ENCODE results near the gene PLA2R1. TPM values are rescaled to one million over a fixed set of nuclear protein-coding genes. Genes with fewer than 3 reads are reported as not detected.

PLA2R1 gene
- total RNA-seq, result not detected

DNA sequence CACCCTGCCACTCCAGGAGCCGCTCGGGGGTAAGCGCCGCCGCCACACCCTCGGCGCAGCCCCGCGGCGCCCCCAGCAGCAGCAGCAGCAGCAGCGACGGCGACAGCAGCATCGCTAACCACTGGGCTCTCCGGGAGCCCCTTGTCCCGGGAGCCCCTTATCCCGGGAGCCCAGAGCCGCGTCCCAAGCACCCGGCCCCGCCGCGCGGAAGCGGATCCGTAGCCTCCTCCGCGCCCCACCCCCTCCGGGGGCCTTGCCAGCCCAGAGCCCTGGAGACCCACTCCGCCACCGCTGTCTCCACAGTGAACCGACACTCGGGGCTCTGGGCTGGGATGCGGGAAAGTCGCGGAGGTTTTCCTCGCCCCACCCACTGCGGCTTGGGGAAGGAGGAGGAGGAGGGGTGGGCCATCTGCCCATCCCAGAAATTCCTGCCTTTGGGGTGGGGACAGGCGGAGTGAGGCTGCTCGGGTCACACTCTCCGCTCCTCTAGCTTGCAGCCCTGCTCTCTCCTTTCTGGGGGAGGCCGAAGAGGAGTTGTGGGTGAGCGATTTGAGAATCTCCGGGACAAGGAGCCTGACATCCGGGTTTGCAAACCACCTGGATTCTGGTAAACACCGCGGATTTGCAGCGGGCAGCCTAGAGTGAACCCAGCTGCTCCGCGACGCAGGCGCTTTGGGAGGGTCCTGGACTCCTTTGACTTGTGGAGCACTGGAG lies at the start of gene PLA2R1:
PLA2R1 (minus strand) TSS at position 324 of the 714 bp plus-strand sequence; CDS start at position 112, 212 bp downstream.
- POLR2A ChIA-PET, result no interaction called here
- CTCF ChIA-PET, result no interaction called here

- CTCF ChIA-PET, result interaction anchor here (0.6 to 1.8 kb wide), 5 partner anchors 99 to 953 kb away, joined by 3 to 9 read pairs (median 3); no protein-coding TSS in a partner anchor
- POLR2A ChIA-PET, result no interaction called here
Observed at GRCh38 chr2:160110674-160111239, 48.3 kb upstream of the PLA2R1 start.

DNA sequence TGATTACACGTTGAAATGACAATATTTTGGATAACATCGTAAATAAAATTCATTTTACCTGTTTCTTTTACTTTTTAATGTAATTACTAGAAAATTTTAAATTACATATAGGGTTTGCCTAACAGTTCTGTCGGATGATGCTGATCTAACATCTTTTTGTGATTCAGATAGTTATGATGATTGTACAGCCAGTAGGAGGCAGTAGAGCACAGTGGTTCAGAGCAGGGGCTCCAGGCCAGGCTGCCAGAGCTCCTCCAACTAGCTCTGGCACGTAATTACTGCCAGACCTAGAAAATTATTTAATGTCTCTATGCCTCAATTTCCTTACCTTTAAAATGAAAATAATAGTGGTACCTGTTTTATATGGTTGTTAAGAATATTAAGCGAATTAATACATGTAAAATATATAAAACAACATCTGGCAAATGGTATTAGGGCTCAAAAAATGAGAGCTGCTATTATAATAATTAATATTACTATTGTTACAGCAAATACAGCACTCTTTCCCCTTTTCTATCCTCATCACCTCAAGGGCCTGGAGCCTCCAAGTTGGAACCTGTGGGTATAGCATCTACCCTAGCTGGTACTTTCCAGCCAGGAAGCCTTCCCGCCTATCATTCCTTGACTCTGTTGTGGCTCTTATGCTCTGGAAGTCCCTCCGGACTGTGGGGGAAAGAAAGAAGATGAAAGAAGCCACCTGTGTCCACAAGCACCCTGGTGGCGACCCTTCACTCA lies 47.7 kb upstream of the PLA2R1 start:
- POLR2A ChIA-PET, result no interaction called here
- CTCF ChIA-PET, result interaction anchor here (0.6 to 1.8 kb wide), 7 partner anchors 13 to 953 kb away, joined by 3 to 9 read pairs (median 3); no protein-coding TSS in a partner anchor

- ChIA-PET CTCF (interaction anchor here (1.2 to 1.8 kb wide), 2 partner anchors 12 to 954 kb away, joined by 4 to 9 read pairs; no protein-coding TSS in a partner anchor), POLR2A (no interaction called here)
Observed at GRCh38 chr2:160109243-160109642, 46.8 kb upstream of the PLA2R1 start.

GRCh38 chr2:160108646-160109045 lies 46.2 kb upstream of the PLA2R1 start:
- CTCF ChIA-PET, result no interaction called here
- POLR2A ChIA-PET, result no interaction called here

GRCh38 chr2:160105366-160105765 lies 43.0 kb upstream of the PLA2R1 start:
- ChIA-PET POLR2A (no interaction called here), CTCF (no interaction called here)

GRCh38 chr2:160104115-160104514 lies 41.7 kb upstream of the PLA2R1 start:
- POLR2A ChIA-PET, result no interaction called here
- CTCF ChIA-PET, result no interaction called here

- CTCF ChIA-PET, result interaction anchor here (1.5 kb wide), 1 partner anchor 12 kb away, joined by 4 read pairs; no protein-coding TSS in a partner anchor
- POLR2A ChIA-PET, result no interaction called here
Observed at GRCh38 chr2:160097326-160097725, 34.9 kb upstream of the PLA2R1 start.

DNA sequence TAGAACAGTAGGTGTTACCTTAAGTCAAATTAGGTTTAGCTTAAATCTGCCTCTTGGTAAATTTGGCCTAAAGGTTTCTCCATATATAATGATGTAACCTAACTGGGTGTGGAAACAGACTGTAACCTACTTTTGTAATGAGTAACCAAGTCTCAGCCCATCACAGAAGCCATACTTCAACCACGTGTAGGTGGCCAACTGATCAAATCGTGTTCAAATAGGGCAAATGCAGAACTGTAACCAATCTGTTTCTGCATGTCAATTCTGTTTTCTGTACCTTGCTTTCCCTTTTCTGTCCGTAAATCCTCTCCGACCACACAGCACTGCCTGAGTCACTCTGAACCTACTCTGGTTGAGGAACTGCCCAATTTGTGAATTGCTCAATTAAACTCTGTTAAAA lies 34.0 kb upstream of the PLA2R1 start:
- POLR2A ChIA-PET, result no interaction called here

GRCh38 chr2:160092445-160092844 lies 30.0 kb upstream of the PLA2R1 start:
- ChIA-PET CTCF (no interaction called here), POLR2A (no interaction called here)

More for the DNA sequence above, 34.0 kb upstream of the PLA2R1 start:
- CTCF ChIA-PET, result interaction anchor here (1.5 kb wide), 1 partner anchor 13 kb away, joined by 4 read pairs; no protein-coding TSS in a partner anchor

DNA sequence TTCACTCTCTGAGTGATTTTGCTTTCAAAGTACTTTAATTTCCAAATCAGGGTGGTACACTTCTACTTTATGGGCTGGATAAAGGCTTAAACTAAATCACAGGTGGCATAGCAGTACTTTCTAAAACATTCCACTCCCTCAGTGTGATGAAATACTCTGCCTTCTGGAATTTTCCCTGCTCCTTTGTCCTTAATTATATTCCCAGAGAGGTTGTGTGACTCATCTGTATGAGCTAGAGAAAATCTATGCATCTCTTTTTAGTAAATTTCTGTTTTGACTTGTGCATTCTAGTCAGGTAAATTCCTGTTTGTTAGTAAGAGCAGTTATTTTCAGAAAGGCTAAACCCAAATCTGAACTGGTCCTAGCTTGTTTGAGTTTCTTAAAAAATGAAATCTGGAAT lies 29.0 kb upstream of the PLA2R1 start:
- POLR2A ChIA-PET, result no interaction called here
- CTCF ChIA-PET, result no interaction called here

DNA sequence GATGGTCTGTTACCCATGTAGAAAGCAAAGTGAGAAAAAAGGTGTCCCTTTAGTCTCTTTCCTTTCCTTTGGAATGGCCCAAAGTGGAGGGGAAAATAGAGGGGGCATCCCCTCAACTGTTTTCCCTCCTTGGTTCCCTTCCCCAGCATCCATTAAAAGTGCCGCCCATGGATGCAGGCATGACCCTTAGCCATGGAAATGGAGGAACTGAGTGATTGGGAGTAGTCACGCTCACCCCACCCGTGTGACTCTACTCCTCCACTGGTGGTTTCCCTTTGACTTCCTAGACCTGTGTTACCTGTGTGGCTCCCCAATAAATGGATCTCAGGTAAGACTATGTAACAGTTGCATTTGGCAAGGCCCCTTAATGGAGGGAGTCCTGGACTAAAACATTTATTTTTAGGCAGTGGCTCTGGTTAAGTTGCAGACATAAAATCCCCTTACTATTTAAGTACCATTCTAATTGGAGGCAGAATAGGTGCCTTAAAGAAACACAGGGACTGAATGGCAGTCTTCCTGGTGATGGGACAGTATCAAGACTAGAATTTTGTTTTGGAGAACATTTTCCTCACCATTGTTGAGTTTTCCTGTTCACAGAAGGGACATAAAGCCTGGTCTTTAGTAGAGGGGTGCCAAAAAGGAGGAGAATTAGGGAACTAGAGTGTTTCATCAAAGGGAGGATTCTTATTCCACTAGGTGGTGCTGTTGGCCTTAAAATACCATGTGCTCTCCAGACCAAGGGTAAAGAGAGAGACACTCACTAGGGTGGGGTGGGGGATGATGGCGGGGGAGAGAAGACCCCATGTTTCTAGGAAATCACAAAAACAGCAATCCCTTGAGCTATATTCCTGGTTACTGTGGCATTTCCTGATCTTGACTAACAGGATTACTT lies 25.7 kb upstream of the PLA2R1 start:
- ChIA-PET POLR2A (no interaction called here), CTCF (no interaction called here)

- POLR2A ChIA-PET, result no interaction called here
- CTCF ChIA-PET, result interaction anchor here (0.6 kb wide), 1 partner anchor 436 kb away, joined by 4 read pairs; no protein-coding TSS in a partner anchor
Observed at GRCh38 chr2:160085662-160086061, 23.2 kb upstream of the PLA2R1 start.

GRCh38 chr2:160077912-160078810 lies 15.7 kb upstream of the PLA2R1 start:
- POLR2A ChIA-PET, result no interaction called here
- CTCF ChIA-PET, result no interaction called here

- CTCF ChIA-PET, result no interaction called here
- POLR2A ChIA-PET, result no interaction called here
Observed at GRCh38 chr2:160076914-160077313, 14.5 kb upstream of the PLA2R1 start.

- POLR2A ChIA-PET, result no interaction called here
- CTCF ChIA-PET, result no interaction called here
Observed at GRCh38 chr2:160076241-160076640, 13.8 kb upstream of the PLA2R1 start.

- POLR2A ChIA-PET, result no interaction called here
- CTCF ChIA-PET, result no interaction called here
Observed at GRCh38 chr2:160075171-160075570, 12.8 kb upstream of the PLA2R1 start.

- ChIA-PET CTCF (no interaction called here), POLR2A (no interaction called here)
Observed at GRCh38 chr2:160073284-160073888, 11.0 kb upstream of the PLA2R1 start.

DNA sequence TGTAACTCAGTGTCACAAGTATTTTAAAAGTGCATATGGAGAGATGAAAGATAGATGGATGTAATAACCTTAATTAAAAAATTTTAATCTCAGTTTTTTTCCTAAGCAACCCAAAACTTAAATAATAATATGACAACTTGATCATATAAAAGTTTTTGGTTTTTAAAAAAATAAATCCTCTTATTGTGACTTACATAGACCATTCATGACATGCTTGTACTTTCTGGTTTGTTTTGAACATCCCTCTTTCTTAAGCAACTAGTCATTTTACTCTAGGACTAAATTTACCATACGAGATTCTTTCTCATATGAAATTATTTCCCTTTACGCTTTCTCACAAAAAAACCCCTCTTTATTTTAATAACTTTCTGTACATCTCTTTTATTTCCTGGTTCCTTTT lies 6.5 kb upstream of the PLA2R1 start:
- POLR2A ChIA-PET, result no interaction called here
- CTCF ChIA-PET, result no interaction called here
